Measurements from ENCODE around the gene PPM1H.
"Not testable (repeated sequence)": the region's sequence is repeated elsewhere in the genome, so short reads cannot be mapped to it uniquely, and the experiment has no call there.

The PPM1H gene

GRCh38 chr12:62664951-62665350 lies 270.0 kb downstream of the PPM1H start:
- not testable (repeated sequence) for DNase-seq

- no peak for DNase-seq
These were observed 274.2 kb downstream of the PPM1H start for GRCh38 chr12:62660756-62661155.

GRCh38 chr12:62659453-62660295 lies 275.3 kb downstream of the PPM1H start:
- DNase-seq: no peak

GRCh38 chr12:62658910-62659309 lies 276.0 kb downstream of the PPM1H start:
- no peak for DNase-seq

- DNase-seq: no peak
These were observed 277.7 kb downstream of the PPM1H start for GRCh38 chr12:62657363-62657632.

- no peak for DNase-seq
These were observed 278.2 kb downstream of the PPM1H start for GRCh38 chr12:62656591-62657362.

GRCh38 chr12:62655666-62656151 lies 279.2 kb downstream of the PPM1H start:
- DNase-seq: no peak

GRCh38 chr12:62654326-62655241 lies 280.4 kb downstream of the PPM1H start:
- DNase-seq: no peak

GRCh38 chr12:62653740-62654139 lies 281.2 kb downstream of the PPM1H start:
- DNase-seq: no peak

- no peak for DNase-seq
These were observed 281.6 kb downstream of the PPM1H start for GRCh38 chr12:62653304-62653703.

GRCh38 chr12:62651138-62651537 lies 283.8 kb downstream of the PPM1H start:
- DNase-seq: no peak

- DNase-seq: no peak
These were observed 285.4 kb downstream of the PPM1H start for GRCh38 chr12:62649412-62650138.

- no peak for DNase-seq
These were observed 287.4 kb downstream of the PPM1H start for GRCh38 chr12:62647586-62647985.

- DNase-seq: no peak
These were observed 288.4 kb downstream of the PPM1H start for GRCh38 chr12:62646566-62646965.

- no peak for DNase-seq
These were observed 291.5 kb downstream of the PPM1H start for GRCh38 chr12:62643486-62643885.

- DNase-seq: no peak
These were observed 292.5 kb downstream of the PPM1H start for GRCh38 chr12:62642486-62642885.

- DNase-seq: no peak
These were observed 294.0 kb downstream of the PPM1H start for GRCh38 chr12:62640910-62641448.

- DNase-seq: no peak
These were observed 297.3 kb downstream of the PPM1H start for GRCh38 chr12:62637679-62638078.

- DNase-seq: no peak
These were observed 299.3 kb downstream of the PPM1H start for GRCh38 chr12:62635649-62636048.

- DNase-seq: no peak
These were observed 302.5 kb downstream of the PPM1H start for GRCh38 chr12:62632411-62632918.

- peak; percentile 76 for DNase-seq
These were observed 303.2 kb downstream of the PPM1H start for GRCh38 chr12:62631471-62632410.

Measured in NCI-H774 (cell line).